ENCODE results near the gene CCAR1. TPM values are rescaled to one million over a fixed set of nuclear protein-coding genes. Genes with fewer than 3 reads are reported as not detected.
"Not testable (repeated sequence)": the region's sequence is repeated elsewhere in the genome, so short reads cannot be mapped to it uniquely, and the experiment has no call there.

The CCAR1 gene
- polyA plus RNA-seq, 3 donors: 138 to 220 (median 175) TPM

DNA sequence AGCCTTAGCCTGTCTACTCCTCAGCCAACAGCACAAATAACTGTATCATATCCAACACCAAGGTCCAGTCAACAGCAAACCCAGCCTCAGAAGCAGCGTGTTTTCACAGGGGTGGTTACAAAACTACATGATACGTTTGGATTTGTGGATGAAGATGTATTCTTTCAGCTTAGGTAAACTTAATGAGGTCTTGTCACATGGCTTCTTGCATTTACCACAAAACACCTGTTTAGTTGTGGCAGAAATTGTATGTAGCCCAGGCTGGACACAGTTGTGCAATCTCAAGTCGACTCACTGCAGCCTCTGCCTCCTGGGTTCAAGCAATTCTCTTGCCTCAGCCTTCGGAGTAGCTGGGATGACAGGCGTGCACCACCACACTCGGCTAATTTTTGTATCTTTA, 21.4 kb downstream of the CCAR1 start:
- no peak for DNase-seq

- no peak for DNase-seq
Observed at GRCh38 chr10:68752711-68753350, 31.8 kb downstream of the CCAR1 start.

GRCh38 chr10:68756246-68756645, 35.2 kb downstream of the CCAR1 start:
- DNase-seq: no peak

GRCh38 chr10:68756766-68757165, 35.7 kb downstream of the CCAR1 start:
- DNase-seq: no peak

GRCh38 chr10:68759223-68759863, 38.3 kb downstream of the CCAR1 start:
- no peak for DNase-seq

- no peak for DNase-seq
Observed at GRCh38 chr10:68759967-68760366, 38.9 kb downstream of the CCAR1 start.

DNA sequence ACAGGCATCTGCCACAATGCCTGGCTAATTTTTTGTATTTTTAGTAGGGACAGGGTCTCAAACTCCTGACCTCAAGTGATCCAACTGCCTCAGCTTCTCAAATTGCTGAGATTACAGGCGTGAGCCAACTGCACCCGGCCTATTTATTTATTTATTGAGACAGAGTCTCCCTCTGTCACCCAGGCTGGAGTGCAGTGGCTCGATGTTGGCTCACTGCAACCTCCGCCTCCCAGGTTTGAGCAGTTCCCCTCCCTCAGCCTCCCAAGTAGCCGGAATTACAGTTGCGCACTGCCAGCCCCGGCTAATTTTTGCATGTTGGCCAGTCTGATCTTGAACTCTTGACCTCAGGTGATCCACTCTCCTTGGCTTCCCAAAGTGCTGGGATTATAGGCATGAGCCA, 46.4 kb downstream of the CCAR1 start:
- DNase-seq: not testable (repeated sequence)

GRCh38 chr10:68781613-68782574, 60.9 kb downstream of the CCAR1 start:
- DNase-seq: no peak

DNA sequence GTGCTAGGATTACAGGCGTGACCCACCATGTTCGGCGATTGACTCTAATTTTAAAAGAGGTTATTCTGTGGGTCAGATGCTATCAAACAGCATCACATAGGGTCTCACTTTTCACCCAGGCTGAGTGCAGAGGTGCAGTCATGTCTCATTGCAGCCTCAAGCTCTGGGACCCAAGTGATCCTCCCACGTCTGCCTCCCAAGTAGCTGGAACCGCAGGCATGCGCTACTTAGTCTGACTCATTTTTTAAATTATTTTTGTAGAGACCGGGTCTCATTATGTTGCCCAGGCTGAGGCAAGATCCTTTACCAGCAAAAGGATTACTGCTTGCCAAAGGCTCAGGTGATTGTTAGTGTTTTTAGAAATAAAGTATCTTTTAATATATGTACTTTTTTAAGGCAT, 63.4 kb downstream of the CCAR1 start:
- DNase-seq: no peak

DNA sequence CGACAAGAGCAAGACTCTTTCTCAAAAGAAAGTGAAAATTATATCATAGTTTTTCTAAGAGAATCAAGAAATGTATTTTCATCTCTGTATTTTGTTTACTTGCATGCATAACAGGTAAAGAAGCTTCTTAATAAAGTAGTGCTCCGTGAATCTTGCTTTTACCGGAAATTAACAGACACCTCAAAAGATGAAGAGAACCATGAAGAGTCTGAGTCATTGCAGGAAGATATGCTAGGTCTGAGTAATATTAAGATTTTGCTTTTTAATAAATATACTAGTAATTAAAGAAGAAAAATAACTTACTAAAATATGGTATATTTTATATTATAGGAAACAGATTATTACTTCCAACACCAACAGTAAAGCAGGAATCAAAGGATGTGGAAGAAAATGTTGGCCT, 66.8 kb downstream of the CCAR1 start:
- DNase-seq: no peak

DNA sequence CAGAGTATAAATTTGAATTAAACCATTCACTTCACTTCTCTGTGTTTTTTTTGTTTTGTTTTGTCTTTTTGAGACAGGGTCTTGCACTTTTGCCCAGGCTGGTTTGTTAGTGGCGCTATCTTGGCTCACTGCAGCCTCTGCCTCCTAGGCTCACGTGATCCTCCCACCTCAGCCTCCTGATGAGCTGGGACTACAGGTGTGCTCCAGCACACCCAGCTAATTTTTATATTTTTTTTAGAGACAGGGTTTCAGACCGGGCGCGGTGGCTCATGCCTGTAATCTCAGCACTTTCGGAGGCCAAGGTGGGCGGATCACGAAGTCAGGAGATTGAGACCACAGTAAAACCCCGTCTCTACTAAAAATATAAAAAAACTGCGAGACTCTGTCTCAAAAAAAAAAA, 69.4 kb downstream of the CCAR1 start:
- no peak for DNase-seq

DNA sequence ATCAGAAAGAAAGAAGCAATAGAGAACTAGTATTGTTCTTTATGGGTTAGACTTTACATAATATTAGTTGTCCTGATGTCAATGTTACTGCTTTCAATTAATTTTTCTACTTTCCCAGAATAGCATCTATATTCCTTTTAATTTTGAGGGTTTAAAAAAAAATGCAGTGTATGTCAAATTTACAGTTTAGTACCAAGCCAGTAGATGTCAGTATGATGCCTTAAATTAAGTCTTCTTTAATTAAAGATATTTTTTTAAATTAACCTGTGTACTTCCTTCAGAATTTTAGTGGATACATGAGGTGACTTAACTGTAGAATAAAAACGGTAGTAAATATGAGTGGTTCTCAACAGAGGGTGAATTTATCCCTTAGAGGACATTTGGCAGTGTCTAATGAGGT, 71.1 kb downstream of the CCAR1 start:
- DNase-seq: no peak

DNA sequence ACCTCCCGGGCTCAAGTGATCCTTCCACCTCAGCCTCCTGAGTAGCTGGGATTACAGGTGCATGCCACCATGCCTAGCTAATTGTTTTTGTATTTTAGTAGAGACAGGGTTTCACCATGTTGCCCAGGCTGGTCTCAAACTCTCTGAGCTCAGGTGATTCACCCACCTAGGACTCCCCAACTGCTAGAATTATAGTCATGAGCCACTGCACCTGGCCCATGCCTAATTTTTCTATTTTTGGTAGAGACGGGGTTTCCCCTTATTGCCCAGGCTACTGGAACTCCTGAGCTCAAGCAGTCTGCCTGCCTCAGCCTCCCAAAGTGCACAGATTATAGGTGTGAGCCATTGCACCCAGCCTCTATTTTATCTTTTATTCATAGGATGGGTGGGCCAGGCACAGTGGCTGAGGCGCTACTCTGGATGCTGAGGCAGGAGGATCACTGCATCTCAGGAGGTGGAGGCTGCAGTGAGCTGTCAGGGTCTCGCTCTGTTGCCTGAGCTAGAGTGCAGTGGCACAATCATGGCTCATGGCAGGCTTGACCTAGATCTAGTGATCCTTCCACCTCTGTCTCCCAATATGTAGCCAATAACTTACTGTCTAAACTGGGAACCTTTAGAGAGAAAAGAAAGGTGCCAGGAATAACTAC, 75.0 kb downstream of the CCAR1 start:
- no peak for DNase-seq

DNA sequence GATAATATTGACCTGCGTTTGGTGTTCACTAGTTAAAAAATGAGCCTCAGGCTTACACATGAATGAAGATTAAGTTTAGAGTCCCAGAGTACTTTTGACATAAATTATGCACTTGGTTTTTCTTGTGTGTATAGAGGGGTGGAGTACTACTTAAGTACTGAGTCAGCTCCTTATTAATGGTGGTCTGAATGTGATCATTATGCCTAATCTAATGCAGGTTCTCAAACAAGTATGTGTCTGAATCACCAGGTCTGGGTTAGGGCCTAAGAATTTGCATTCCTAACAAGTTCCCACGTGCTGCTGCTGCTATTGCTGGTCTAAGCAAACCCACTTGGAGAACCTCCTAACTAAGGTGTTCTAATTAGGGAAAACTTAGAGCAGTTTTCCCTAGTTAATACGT, 75.6 kb downstream of the CCAR1 start:
- DNase-seq: no peak

DNA sequence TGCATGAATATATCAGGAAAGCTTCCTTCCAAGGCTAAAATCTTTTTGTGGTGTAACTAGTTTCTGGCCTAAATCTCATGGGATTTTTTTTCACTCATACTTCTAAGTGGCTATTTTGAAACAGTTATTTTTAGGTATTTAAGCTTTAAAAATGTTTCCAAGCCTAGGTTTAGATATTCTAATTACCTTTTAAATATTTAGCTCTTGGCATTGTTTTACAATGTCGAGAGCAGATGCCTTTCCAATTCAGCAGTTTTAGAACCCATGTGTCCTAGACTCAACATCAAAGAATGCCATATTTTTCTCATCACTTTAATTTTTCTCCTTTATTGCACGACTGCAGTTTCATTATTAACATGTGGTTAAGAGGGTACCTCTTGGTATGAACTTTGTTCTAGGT, 79.2 kb downstream of the CCAR1 start:
- DNase-seq: no peak

- no peak for DNase-seq
Observed at GRCh38 chr10:68804692-68805091, 83.7 kb downstream of the CCAR1 start.

- DNase-seq: not testable (repeated sequence)
Observed at GRCh38 chr10:68810830-68811229, 89.8 kb downstream of the CCAR1 start.

GRCh38 chr10:68811314-68812009, 90.4 kb downstream of the CCAR1 start:
- no peak for DNase-seq

DNA sequence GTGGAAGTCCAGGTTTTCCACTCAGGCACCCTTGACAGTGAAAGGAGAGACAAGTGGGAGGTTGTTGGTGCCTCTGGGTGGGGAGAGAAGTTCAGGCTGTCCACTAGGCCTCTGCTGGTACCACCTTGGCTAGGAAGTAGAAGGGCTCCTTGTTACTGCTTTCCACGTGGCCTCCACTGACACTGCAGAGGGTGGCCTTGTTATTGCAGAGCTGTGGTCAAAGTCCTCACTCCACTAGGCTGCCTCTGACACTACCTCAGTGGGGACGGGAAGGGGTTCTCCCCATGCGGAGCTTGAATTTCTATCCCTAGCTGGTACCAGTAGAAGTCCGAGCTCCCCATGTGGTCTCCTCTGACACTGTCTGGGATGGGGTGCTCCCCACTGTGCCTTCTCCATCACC, 91.4 kb downstream of the CCAR1 start:
- DNase-seq: no peak

GRCh38 chr10:68813559-68813958, 92.5 kb downstream of the CCAR1 start:
- DNase-seq: no peak

DNA sequence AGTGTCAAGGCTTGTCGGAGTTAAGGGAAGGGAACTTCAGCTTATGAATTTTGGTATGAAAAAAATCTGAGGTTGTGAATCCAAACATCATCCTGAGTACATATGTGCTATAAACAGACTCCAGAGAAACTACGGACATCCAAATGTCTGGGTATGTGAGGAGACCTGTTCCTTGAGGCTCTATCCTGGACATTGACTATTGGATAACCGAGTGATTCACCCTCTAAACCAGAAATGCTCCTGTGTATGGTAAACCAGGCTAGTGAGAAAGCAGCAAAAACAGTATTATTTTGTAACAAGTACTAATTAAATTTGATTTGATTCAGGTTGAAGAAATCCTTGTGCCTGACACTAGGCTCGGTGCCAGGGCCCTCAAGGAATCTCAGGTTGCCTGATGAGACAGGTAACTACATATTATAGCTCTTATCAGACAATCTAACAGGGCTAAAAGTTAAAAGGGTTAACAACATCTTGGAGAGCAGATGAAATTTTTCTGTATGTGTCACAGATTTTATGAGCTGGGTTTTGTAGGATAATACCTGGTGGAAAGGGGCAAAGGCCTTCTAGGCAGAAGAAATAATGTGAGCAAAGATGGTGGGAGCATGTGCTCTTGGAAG, 95.9 kb downstream of the CCAR1 start:
- DNase-seq: no peak

All from renal pelvis (tissue), 4 donors.